Limb (tissue), 2 donors: ENCODE data around the gene FOXO1.

Experiments
- DNase-seq, 2 donors: peaks; one replicate each; pipeline ENCODE4 v3.0.0-alpha.2; 2016; ENCODE audit errors: extremely low spot score in 2 of 2

The FOXO1 gene

GRCh38 chr13:40549500-40550094, 116.8 kb downstream of the FOXO1 start:
- DNase-seq: no peak

GRCh38 chr13:40547591-40548315, 118.7 kb downstream of the FOXO1 start:
- no peak for DNase-seq

GRCh38 chr13:40546047-40546446, 120.4 kb downstream of the FOXO1 start:
- DNase-seq: no peak

GRCh38 chr13:40540328-40541044, 126.0 kb downstream of the FOXO1 start:
- DNase-seq: no peak

GRCh38 chr13:40539576-40540327, 126.7 kb downstream of the FOXO1 start:
- no peak for DNase-seq

GRCh38 chr13:40537146-40537895, 129.1 kb downstream of the FOXO1 start:
- no peak for DNase-seq

- no peak for DNase-seq
Measured at GRCh38 chr13:40536443-40537113, 129.9 kb downstream of the FOXO1 start.

- DNase-seq: no peak
Measured at GRCh38 chr13:40535345-40535836, 131.1 kb downstream of the FOXO1 start.

- no peak for DNase-seq
Measured at GRCh38 chr13:40534456-40534855, 132.0 kb downstream of the FOXO1 start.

- no peak for DNase-seq
Measured at GRCh38 chr13:40533072-40533471, 133.4 kb downstream of the FOXO1 start.

GRCh38 chr13:40530961-40531360, 135.5 kb downstream of the FOXO1 start:
- DNase-seq: no peak

GRCh38 chr13:40528881-40529280, 137.6 kb downstream of the FOXO1 start:
- no peak for DNase-seq

GRCh38 chr13:40527914-40528313, 138.5 kb downstream of the FOXO1 start:
- no peak for DNase-seq

- DNase-seq: no peak
Measured at GRCh38 chr13:40522282-40522681, 144.2 kb downstream of the FOXO1 start.

GRCh38 chr13:40520916-40521315, 145.5 kb downstream of the FOXO1 start:
- no peak for DNase-seq

- no peak for DNase-seq
Measured at GRCh38 chr13:40519637-40520036, 146.8 kb downstream of the FOXO1 start.

GRCh38 chr13:40518481-40518882, 148.0 kb downstream of the FOXO1 start:
- DNase-seq: no peak

- DNase-seq: no peak
Measured at GRCh38 chr13:40517486-40518480, 148.7 kb downstream of the FOXO1 start.

GRCh38 chr13:40515702-40516101, 150.7 kb downstream of the FOXO1 start:
- DNase-seq: no peak
